Activated naive CD8-positive, alpha-beta T cell treated with anti-CD3 and anti-CD28 coated beads, Interleukin-2, amount 10 ng/mL, durations not matched to agents 7 days and 5 days (primary cell): ENCODE results near the gene CEP63. TPM values are rescaled to one million over a fixed set of nuclear protein-coding genes. Genes with fewer than 3 reads are reported as not detected.
A peak's percentile ranks its signal among the peaks of the same experiment; 100 is the strongest.
"Not testable (repeated sequence)": the region's sequence is repeated elsewhere in the genome, so short reads cannot be mapped to it uniquely, and the experiment has no call there.

Experiments
- ATAC-seq: fragments of 150-1000 bp; cut with Tn5 transposase; one replicate; pipeline ENCODE4 v1.10.0; 2021; ENCODE audit warnings: low read depth, moderate library complexity
- POLR2A ChIA-PET: fragments of 350-600 bp; sonication (Branson Sonifier 250); formaldehyde crosslinking; loops from one replicate; lab custom pipeline; 2021; ENCODE audit warnings: antibody characterized with exemption; lab: Charles Lee
- DNase-seq: peaks from one replicate; pipeline ENCODE4 v3.0.0; 2021
- H3K27ac Mint-ChIP-seq: one replicate; pipeline ENCODE4 v1.8.0; 2022; ENCODE audit warnings: mild to moderate bottlenecking, mixed read lengths
- H3K27me3 Mint-ChIP-seq: one replicate; pipeline ENCODE4 v1.8.0; 2022; ENCODE audit warnings: mild to moderate bottlenecking, moderate library complexity, mixed read lengths
- H3K36me3 Mint-ChIP-seq: one replicate; pipeline ENCODE4 v1.8.0; 2021; ENCODE audit warnings: mild to moderate bottlenecking, mixed read lengths
- H3K4me1 Mint-ChIP-seq: one replicate; pipeline ENCODE4 v1.8.0; 2021; ENCODE audit warnings: mixed read lengths
- H3K4me3 Mint-ChIP-seq: one replicate; pipeline ENCODE4 v1.8.0; 2022; ENCODE audit warnings: mild to moderate bottlenecking, moderate library complexity, mixed read lengths
- H3K9me3 Mint-ChIP-seq: one replicate; pipeline ENCODE4 v1.8.0; 2021; ENCODE audit warnings: mixed read lengths
- total RNA-seq, 2 experiments: library from RNA; stranded (reverse); gene quantifications; one replicate each; pipeline ENCODE4 v1.2.3, GENCODE V29; 2021

The CEP63 gene
- total RNA-seq, 2 experiments from 2014 or later = 25.2 to 26.3 TPM

GRCh38 chr3:134542287-134542958 is 56.6 kb downstream of the CEP63 start:
- Mint-ChIP-seq H3K27me3 (no peaks in the 10 kb centered on the region), H3K9me3 (no peaks in the 10 kb centered on the region), H3K4me1 (peaks cover 12% of the 10 kb centered on the region), H3K27ac (no peak overlapping the region), H3K36me3 (peaks cover 14% of the 10 kb centered on the region), H3K4me3 (no peak overlapping the region)
- DNase-seq (no peak), ATAC-seq (no peak)
- POLR2A ChIA-PET = interaction anchor here (0.8 kb wide), 1 partner anchor 56 kb away, joined by 5 read pairs; the partner anchor contains the start of gene CEP63

GRCh38 chr3:134543113-134543512 is 57.3 kb downstream of the CEP63 start:
- DNase-seq (no peak), ATAC-seq (no peak)
- no peaks in the 10 kb centered on the region for H3K9me3 Mint-ChIP-seq
- peaks cover 12% of the 10 kb centered on the region for H3K36me3 Mint-ChIP-seq
- H3K27ac Mint-ChIP-seq = no peak overlapping the region
- POLR2A ChIA-PET = no interaction called here
- no peak overlapping the region for H3K4me3 Mint-ChIP-seq
- no peaks in the 10 kb centered on the region for H3K27me3 Mint-ChIP-seq
- H3K4me1 Mint-ChIP-seq = peaks cover 12% of the 10 kb centered on the region

GRCh38 chr3:134544316-134544715 is 58.5 kb downstream of the CEP63 start:
- Mint-ChIP-seq H3K4me1 (peaks cover 12% of the 10 kb centered on the region), H3K4me3 (no peak overlapping the region), H3K27me3 (no peaks in the 10 kb centered on the region), H3K9me3 (no peaks in the 10 kb centered on the region), H3K27ac (no peak overlapping the region), H3K36me3 (peaks cover 16% of the 10 kb centered on the region)
- POLR2A ChIA-PET = no interaction called here
- ATAC-seq (no peak), DNase-seq (no peak)

GRCh38 chr3:134544783-134545182 is 58.9 kb downstream of the CEP63 start:
- DNase-seq, H3K27me3 Mint-ChIP-seq, POLR2A ChIA-PET, H3K9me3 Mint-ChIP-seq, H3K27ac Mint-ChIP-seq, ATAC-seq, H3K4me3 Mint-ChIP-seq: not testable (repeated sequence)
- Mint-ChIP-seq H3K4me1 (peaks cover 12% of the 10 kb centered on the region), H3K36me3 (peaks cover 20% of the 10 kb centered on the region)

- DNase-seq = no peak
- ATAC-seq = no peak
- no peak overlapping the region for H3K4me3 Mint-ChIP-seq
- peaks cover 25% of the 10 kb centered on the region for H3K36me3 Mint-ChIP-seq
- H3K4me1 Mint-ChIP-seq = peaks cover 13% of the 10 kb centered on the region
- H3K27ac Mint-ChIP-seq = no peak overlapping the region
- no peaks in the 10 kb centered on the region for H3K9me3 Mint-ChIP-seq
- H3K27me3 Mint-ChIP-seq = no peaks in the 10 kb centered on the region
- POLR2A ChIA-PET = no interaction called here
Measured at GRCh38 chr3:134545818-134546217, 60.0 kb downstream of the CEP63 start.

- ATAC-seq = no peak
- H3K4me3 Mint-ChIP-seq = no peak overlapping the region
- H3K36me3 Mint-ChIP-seq = peaks cover 36% of the 10 kb centered on the region
Measured at GRCh38 chr3:134552784-134553183, 66.9 kb downstream of the CEP63 start.

GRCh38 chr3:134559591-134559990 is 73.7 kb downstream of the CEP63 start:
- H3K27ac Mint-ChIP-seq = no peak overlapping the region
- no peaks in the 10 kb centered on the region for H3K9me3 Mint-ChIP-seq
- ATAC-seq = no peak
- POLR2A ChIA-PET = no interaction called here
- no peaks in the 10 kb centered on the region for H3K4me1 Mint-ChIP-seq
- H3K27me3 Mint-ChIP-seq = no peaks in the 10 kb centered on the region
- no peak overlapping the region for H3K4me3 Mint-ChIP-seq
- DNase-seq = no peak
- H3K36me3 Mint-ChIP-seq = peaks cover 24% of the 10 kb centered on the region

More at GRCh38 chr3:134552784-134553183, 66.9 kb downstream of the CEP63 start:
- Mint-ChIP-seq H3K27me3 (no peaks in the 10 kb centered on the region), H3K9me3 (no peaks in the 10 kb centered on the region), H3K27ac (no peak overlapping the region), H3K4me1 (peaks cover 3% of the 10 kb centered on the region)
- POLR2A ChIA-PET = no interaction called here
- DNase-seq = no peak

GRCh38 chr3:134562055-134562454 is 76.2 kb downstream of the CEP63 start:
- Mint-ChIP-seq H3K27me3 (no peaks in the 10 kb centered on the region), H3K4me1 (no peaks in the 10 kb centered on the region), H3K4me3 (no peak overlapping the region), H3K27ac (peak overlapping the region; percentile 32), H3K9me3 (no peaks in the 10 kb centered on the region), H3K36me3 (peaks cover 24% of the 10 kb centered on the region)
- DNase-seq (no peak), ATAC-seq (no peak)
- POLR2A ChIA-PET = no interaction called here

- ATAC-seq = no peak
- Mint-ChIP-seq H3K27me3 (no peaks in the 10 kb centered on the region), H3K4me3 (no peak overlapping the region), H3K9me3 (no peaks in the 10 kb centered on the region), H3K36me3 (peaks cover 22% of the 10 kb centered on the region), H3K27ac (no peak overlapping the region), H3K4me1 (no peaks in the 10 kb centered on the region)
- no peak for DNase-seq
- POLR2A ChIA-PET = no interaction called here
Measured at GRCh38 chr3:134563601-134564000, 77.7 kb downstream of the CEP63 start.

- Mint-ChIP-seq H3K4me3 (no peak overlapping the region), H3K9me3 (peaks cover 4% of the 10 kb centered on the region), H3K36me3 (peaks cover 20% of the 10 kb centered on the region), H3K27me3 (no peaks in the 10 kb centered on the region), H3K4me1 (no peaks in the 10 kb centered on the region), H3K27ac (no peak overlapping the region)
- DNase-seq (no peak), ATAC-seq (no peak)
- POLR2A ChIA-PET = no interaction called here
Measured at GRCh38 chr3:134564991-134565390, 79.1 kb downstream of the CEP63 start.

- peaks cover 19% of the 10 kb centered on the region for H3K36me3 Mint-ChIP-seq
- H3K4me3 Mint-ChIP-seq = no peak overlapping the region
- H3K4me1 Mint-ChIP-seq = no peaks in the 10 kb centered on the region
Measured at GRCh38 chr3:134567605-134568004, 81.7 kb downstream of the CEP63 start.

GRCh38 chr3:134568790-134569189 is 82.9 kb downstream of the CEP63 start:
- Mint-ChIP-seq H3K27me3 (peaks cover 4% of the 10 kb centered on the region), H3K36me3 (peaks cover 14% of the 10 kb centered on the region), H3K4me1 (no peaks in the 10 kb centered on the region), H3K9me3 (peaks cover 11% of the 10 kb centered on the region), H3K27ac (no peak overlapping the region), H3K4me3 (no peak overlapping the region)
- ATAC-seq (no peak), DNase-seq (no peak)
- POLR2A ChIA-PET = no interaction called here

More at GRCh38 chr3:134567605-134568004, 81.7 kb downstream of the CEP63 start:
- DNase-seq = no peak
- Mint-ChIP-seq H3K27me3 (no peaks in the 10 kb centered on the region), H3K27ac (no peak overlapping the region), H3K9me3 (peaks cover 11% of the 10 kb centered on the region)
- ATAC-seq = no peak
- POLR2A ChIA-PET = no interaction called here

- H3K4me3 Mint-ChIP-seq, H3K36me3 Mint-ChIP-seq, ATAC-seq, DNase-seq, H3K27ac Mint-ChIP-seq, POLR2A ChIA-PET, H3K4me1 Mint-ChIP-seq, H3K27me3 Mint-ChIP-seq: not testable (repeated sequence)
- H3K9me3 Mint-ChIP-seq = peaks cover 11% of the 10 kb centered on the region
Measured at GRCh38 chr3:134569899-134570298, 84.0 kb downstream of the CEP63 start.

- Mint-ChIP-seq H3K4me3 (no peak overlapping the region), H3K4me1 (peaks cover 2% of the 10 kb centered on the region), H3K9me3 (peaks cover 3% of the 10 kb centered on the region), H3K27me3 (peaks cover 4% of the 10 kb centered on the region), H3K27ac (no peak overlapping the region), H3K36me3 (peaks cover 5% of the 10 kb centered on the region)
- POLR2A ChIA-PET = no interaction called here
- no peak for ATAC-seq
- DNase-seq = no peak
Measured at GRCh38 chr3:134576426-134576825, 90.6 kb downstream of the CEP63 start.
